RWPE2 (cell line): ENCODE results near the gene KLC3.

Source experiments
- ATAC-seq: fragments of 200-7000 bp; cut with Tn5 transposase; 3 replicates; pipeline ENCODE4 v1.9.1; 2021; ENCODE audit warnings: low read depth
- DNase-seq: peaks from one replicate; pipeline ENCODE4 v3.0.0-alpha.2; 2020; ENCODE audit warnings: low spot score
- H3K27ac ChIP-seq: fragments of 450-650 bp; 2 replicates; pipeline ENCODE4 v1.5.1; 2017; ENCODE audit warnings: mild to moderate bottlenecking; ENCODE audit not compliant: poor library complexity, severe bottlenecking
- H3K27me3 ChIP-seq: fragments of 250-450 bp; sonication (Bioruptor Pico); 2 replicates; pipeline ENCODE4 v1.5.1; 2021; ENCODE audit warnings: mild to moderate bottlenecking, moderate library complexity; ENCODE audit not compliant: insufficient read depth, poor library complexity, severe bottlenecking
- H3K36me3 ChIP-seq: fragments of 250-450 bp; sonication (Bioruptor Pico); 2 replicates; pipeline ENCODE4 v1.5.1; 2020; ENCODE audit warnings: low read depth, mild to moderate bottlenecking, moderate library complexity
- H3K4me1 ChIP-seq: fragments of 250-450 bp; sonication (Bioruptor Pico); 2 replicates; pipeline ENCODE4 v1.5.1; 2021; ENCODE audit warnings: mild to moderate bottlenecking, moderate library complexity; ENCODE audit not compliant: insufficient read depth, poor library complexity, severe bottlenecking
- H3K4me3 ChIP-seq: fragments of 250-450 bp; sonication (Bioruptor Pico); 2 replicates; pipeline ENCODE4 v1.5.1; 2021; ENCODE audit warnings: mild to moderate bottlenecking, moderate library complexity; ENCODE audit not compliant: severe bottlenecking
- H3K9me3 ChIP-seq: fragments of 250-450 bp; sonication (Bioruptor Pico); 2 replicates; pipeline ENCODE4 v1.5.1; 2021; ENCODE audit warnings: mild to moderate bottlenecking, moderate library complexity; ENCODE audit not compliant: severe bottlenecking
- TF ChIP-seq, protein P1 (sequence below): fragments of 450-650 bp; IDR thresholded peaks from one replicate; pipeline ENCODE4 v1.5.1; 2017; ENCODE audit warnings: mild to moderate bottlenecking, moderate library complexity; ENCODE audit not compliant: poor library complexity, severe bottlenecking

The KLC3 gene

DNA sequence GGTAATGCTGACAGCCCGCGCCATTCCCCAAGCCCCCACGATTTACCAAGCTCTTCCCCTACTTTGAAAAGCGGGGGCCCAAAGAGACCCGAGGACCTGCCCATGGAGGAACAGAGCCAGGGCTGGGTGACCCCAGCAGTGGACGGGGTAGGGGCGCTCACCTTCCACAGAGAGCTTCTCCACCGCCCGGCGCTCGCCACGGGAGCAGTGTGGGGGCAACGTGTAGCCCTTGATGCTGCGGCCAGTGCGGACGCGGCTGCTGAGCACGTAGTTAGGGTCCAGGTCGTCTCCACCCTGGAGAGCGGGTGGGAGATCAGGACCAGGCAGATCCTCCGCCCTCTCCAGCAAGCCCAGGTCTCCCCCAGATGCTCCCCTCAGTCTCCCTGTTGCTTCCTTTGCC, 25.2 kb upstream of the KLC3 start:
- TF ChIP-seq, protein P1, sequence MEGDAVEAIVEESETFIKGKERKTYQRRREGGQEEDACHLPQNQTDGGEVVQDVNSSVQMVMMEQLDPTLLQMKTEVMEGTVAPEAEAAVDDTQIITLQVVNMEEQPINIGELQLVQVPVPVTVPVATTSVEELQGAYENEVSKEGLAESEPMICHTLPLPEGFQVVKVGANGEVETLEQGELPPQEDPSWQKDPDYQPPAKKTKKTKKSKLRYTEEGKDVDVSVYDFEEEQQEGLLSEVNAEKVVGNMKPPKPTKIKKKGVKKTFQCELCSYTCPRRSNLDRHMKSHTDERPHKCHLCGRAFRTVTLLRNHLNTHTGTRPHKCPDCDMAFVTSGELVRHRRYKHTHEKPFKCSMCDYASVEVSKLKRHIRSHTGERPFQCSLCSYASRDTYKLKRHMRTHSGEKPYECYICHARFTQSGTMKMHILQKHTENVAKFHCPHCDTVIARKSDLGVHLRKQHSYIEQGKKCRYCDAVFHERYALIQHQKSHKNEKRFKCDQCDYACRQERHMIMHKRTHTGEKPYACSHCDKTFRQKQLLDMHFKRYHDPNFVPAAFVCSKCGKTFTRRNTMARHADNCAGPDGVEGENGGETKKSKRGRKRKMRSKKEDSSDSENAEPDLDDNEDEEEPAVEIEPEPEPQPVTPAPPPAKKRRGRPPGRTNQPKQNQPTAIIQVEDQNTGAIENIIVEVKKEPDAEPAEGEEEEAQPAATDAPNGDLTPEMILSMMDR = no peak
- Histone ChIP-seq H3K36me3 (no peaks in the 10 kb centered on the region), H3K27ac (no peak overlapping the region), H3K27me3 (no peaks in the 10 kb centered on the region), H3K4me1 (no peaks in the 10 kb centered on the region), H3K9me3 (no peaks in the 10 kb centered on the region), H3K4me3 (no peak overlapping the region)
- ATAC-seq = no peak
- no peak for DNase-seq

DNA sequence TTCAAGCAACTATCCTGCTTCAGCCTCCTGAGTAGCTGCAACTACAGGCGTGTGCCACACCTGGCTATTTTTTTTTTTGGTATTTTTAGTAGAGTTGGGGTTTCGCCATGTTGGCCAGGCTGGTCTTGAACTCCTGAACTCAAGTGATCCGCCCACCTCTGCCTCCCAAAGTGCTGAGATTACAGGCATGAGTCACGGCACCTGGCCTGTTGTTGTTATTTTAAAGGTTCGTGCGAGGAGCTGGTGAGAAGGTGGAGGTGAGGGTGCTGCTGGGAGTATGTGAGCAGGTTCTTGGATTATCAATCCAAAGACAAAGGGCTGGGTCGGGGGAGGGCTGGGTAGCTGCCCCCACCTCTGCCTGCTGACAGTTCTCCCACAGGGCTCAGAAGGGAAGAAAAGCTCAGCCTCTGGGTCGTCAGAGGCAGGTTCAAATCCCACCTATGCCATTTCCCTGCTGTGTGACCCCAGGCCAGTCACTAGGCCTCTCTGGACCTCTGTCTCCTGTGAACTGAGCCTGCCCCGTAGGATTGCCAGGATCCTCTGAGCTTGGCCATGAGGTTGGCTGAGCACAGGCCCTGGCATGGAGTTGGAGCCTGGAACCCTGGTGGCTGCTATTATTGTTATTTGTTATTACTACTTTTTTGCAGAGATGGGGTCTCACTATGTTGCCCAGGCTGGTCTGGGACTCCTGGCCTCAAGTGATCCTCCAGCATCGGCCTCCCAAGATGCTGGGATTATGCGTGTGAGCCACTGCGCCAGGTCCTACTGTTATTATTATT, 19.4 kb upstream of the KLC3 start:
- DNase-seq (no peak), ATAC-seq (no peak)
- TF ChIP-seq, protein P1 = no peak
- Histone ChIP-seq H3K27me3 (no peaks in the 10 kb centered on the region), H3K4me3 (no peak overlapping the region), H3K4me1 (no peaks in the 10 kb centered on the region), H3K27ac (no peak overlapping the region), H3K36me3 (no peaks in the 10 kb centered on the region), H3K9me3 (no peaks in the 10 kb centered on the region)

DNA sequence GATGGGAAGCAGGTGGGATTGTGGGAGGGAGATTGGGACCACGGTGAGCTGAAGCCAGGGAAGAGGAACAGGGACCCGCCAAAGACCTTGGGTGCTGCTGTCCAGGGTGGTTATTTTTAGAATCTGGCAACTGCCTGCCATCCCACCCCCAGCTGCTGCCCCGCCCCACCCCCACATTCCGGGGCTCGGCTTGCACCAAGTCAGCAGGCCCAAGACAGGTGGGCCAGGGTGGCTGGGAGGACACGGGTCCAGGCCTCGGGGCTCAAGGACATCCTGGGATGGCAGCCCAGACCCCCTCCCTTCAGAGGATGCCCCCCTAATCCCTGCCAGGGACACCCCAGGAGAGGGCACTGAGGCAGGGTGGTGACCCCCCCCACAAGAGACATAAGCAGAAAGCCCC, 18.7 kb upstream of the KLC3 start:
- no peak overlapping the region for H3K27ac ChIP-seq
- H3K27me3 ChIP-seq = no peaks in the 10 kb centered on the region
- TF ChIP-seq, protein P1 = no peak
- no peaks in the 10 kb centered on the region for H3K9me3 ChIP-seq
- no peaks in the 10 kb centered on the region for H3K4me1 ChIP-seq
- H3K4me3 ChIP-seq = no peak overlapping the region
- no peak for DNase-seq
- H3K36me3 ChIP-seq = no peaks in the 10 kb centered on the region
- no peak for ATAC-seq

DNA sequence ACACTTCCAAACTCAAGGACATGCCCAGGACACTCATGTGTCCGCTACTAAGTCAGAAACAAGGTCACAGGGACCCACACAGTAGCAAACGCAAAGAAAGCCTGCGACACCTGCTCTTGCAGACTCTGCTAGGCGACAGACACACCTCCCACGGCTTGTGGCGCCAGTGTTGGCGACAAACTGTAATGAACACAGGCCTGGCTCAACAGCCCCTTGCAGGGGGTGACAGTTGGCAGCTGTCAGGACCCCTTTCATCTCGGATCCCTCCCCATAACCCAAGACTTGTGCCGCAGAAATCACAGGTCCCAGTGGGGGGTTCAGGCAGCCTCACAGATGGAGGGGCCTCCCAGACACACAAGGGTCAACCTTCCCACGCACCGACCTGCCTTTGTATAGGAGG, 18.2 kb upstream of the KLC3 start:
- Histone ChIP-seq H3K4me3 (no peak overlapping the region), H3K27ac (no peak overlapping the region)
- DNase-seq = no peak

More for the DNA sequence above, 18.2 kb upstream of the KLC3 start:
- TF ChIP-seq, protein P1 = no peak
- no peak for ATAC-seq
- Histone ChIP-seq H3K4me1 (no peaks in the 10 kb centered on the region), H3K27me3 (no peaks in the 10 kb centered on the region), H3K36me3 (no peaks in the 10 kb centered on the region), H3K9me3 (no peaks in the 10 kb centered on the region)
